Measurements from ENCODE around the gene INHBC.

Gene INHBC

DNA sequence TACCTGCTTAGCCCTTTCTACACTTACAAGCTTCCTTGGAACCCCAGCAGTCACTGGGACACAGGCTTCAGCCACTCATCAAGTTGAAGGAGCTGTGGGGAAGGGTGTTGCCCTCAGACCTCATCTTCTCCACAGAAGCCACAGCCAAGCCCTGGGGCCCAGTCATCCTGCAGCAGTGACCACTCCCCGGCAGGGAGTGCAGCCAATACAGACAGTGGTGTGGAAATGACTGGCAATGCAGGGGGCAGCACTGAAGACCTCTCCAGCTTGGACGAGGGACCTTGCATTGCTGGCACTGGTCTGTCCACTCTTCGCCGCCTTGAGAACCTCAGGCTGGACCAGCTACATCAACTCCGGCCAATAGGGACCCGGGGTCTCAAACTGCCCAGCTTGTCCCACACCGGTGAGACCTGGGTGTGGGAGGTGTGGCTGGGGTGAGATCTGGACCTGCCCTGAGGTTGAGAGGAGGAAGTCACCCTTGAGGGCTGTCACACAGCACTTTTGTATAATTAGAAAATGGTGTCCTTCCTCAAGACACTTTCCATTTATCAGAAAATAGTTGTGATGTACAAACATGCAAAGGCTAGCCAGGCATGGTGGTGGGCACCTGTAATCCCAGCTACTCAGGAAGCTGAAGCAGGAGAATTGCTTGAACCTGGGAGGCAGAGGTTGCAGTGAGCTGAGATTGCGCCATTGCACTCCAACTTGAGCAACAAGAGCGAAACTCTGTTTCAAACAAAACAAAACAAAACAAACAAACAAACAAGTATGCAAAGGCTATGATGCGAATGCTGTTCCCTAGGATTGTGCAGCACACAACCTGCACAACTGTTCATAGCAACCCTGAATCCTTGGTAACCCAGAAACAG lies 34.9 kb downstream of the INHBC start:
- no peak for DNase-seq (ENCODE audit: low read depth)

DNA sequence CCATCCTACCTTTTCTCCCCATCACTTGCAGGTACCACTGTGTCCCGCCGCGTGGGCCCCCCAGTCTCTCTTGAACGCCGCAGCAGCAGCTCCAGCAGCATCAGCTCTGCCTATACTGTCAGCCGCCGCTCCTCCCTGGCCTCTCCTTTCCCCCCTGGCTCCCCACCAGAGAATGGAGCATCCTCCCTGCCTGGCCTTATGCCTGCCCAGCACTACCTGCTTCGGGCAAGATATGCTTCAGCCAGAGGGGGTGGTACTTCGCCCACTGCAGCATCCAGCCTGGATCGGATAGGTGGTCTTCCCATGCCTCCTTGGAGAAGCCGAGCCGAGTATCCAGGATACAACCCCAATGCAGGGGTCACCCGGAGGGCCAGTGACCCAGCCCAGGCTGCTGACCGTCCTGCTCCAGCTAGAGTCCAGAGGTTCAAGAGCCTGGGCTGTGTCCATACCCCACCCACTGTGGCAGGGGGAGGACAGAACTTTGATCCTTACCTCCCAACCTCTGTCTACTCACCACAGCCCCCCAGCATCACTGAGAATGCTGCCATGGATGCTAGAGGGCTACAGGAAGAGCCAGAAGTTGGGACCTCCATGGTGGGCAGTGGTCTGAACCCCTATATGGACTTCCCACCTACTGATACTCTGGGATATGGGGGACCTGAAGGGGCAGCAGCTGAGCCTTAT lies 35.8 kb downstream of the INHBC start:
- no peak for DNase-seq (ENCODE audit: low read depth)

DNA sequence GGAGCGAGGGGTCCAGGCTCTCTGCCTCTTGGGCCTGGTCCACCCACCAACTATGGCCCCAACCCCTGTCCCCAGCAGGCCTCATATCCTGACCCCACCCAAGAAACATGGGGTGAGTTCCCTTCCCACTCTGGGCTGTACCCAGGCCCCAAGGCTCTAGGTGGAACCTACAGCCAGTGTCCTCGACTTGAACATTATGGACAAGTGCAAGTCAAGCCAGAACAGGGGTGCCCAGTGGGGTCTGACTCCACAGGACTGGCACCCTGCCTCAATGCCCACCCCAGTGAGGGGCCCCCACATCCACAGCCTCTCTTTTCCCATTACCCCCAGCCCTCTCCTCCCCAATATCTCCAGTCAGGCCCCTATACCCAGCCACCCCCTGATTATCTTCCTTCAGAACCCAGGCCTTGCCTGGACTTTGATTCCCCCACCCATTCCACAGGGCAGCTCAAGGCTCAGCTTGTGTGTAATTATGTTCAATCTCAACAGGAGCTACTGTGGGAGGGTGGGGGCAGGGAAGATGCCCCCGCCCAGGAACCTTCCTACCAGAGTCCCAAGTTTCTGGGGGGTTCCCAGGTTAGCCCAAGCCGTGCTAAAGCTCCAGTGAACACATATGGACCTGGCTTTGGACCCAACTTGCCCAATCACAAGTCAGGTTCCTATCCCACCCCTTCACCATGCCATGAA lies 36.5 kb downstream of the INHBC start:
- DNase-seq (ENCODE audit: low read depth) = no peak

DNA sequence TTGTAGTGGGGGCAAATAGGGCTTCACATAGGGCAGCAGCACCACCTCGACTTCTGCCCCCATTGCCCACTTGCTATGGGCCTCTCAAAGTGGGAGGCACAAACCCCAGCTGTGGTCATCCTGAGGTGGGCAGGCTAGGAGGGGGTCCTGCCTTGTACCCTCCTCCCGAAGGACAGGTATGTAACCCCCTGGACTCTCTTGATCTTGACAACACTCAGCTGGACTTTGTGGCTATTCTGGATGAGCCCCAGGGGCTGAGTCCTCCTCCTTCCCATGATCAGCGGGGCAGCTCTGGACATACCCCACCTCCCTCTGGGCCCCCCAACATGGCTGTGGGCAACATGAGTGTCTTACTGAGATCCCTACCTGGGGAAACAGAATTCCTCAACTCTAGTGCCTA lies 37.1 kb downstream of the INHBC start:
- DNase-seq (ENCODE audit: low read depth) = no peak

DNA sequence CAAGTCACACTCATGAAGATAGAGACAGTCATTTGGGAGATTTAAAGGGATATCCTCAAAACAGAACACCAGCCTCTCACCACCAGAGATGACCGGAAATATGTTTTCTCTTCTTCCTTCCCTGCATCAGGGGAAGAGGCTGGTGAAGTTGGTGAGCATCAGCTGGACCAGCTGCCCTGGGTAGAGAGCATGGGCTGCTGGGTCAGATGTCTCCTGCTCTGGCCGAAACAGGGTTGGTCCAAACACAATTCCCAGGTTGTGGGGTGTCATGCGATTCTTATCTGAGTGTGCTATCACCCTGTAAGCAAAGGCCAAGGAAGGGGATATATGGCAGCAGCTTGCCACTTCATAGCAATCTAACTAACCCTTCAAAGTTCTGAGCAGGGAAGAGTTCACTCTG lies 37.8 kb downstream of the INHBC start:
- no peak for DNase-seq (ENCODE audit: low read depth)

DNA sequence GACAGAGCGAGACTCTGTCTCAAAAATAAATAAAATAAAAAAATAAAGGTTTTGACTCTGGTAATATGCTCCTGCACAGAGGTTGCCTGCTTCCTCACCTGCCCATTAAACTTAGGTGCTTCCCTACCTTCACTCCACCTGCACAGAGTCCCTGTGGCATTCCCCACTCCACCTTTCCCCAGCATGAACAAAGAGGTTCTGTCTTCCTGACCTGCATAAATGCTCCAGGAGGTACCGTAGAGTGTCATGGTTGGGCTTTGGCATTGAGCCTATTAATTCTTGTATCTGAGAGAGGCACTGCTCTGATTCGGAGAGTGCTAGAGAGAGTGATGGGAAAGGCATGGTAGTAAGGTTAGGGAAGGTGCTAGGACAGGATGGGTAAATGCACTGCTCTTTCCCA lies 38.8 kb downstream of the INHBC start:
- DNase-seq (ENCODE audit: low read depth) = no peak

DNA sequence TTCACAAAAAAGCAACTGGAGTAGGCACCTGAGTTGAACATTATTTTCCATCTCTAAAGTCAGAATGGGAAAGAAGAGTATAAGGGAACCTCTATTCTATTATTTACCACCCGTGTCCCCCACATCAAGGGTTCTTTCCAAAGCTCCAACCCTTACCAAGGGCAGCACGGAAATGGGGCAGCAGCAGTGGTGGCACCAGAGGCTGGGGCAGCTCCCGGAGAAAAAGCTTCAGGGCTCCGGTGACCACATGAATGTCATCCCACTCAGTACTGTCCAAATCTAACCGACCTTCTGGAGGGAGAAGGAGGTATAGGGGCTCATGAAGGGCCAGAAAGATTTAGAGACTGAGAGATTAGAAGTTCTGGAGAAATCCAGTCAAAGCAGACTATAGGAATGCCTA lies 39.3 kb downstream of the INHBC start:
- no peak for DNase-seq (ENCODE audit: low read depth)

DNA sequence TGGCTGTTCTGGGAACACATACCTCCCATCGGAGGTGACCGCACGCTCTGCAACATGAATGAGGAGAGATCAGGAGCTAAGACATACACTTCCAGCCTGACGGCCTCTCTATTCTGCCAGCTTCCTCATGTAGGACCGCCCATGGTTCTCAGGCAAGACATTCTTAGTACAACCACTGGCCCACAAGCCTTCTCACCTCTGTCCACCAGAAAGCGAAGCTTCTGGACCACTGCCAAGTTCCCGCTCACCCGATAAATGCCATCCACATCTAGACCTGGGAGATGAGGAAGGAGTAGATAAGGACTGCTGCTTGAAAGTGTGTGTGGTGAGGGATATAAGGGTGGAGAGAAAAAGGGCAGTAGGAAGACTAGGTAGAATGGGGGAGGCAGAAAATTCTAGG lies 39.8 kb downstream of the INHBC start:
- DNase-seq (ENCODE audit: low read depth) = no peak

DNA sequence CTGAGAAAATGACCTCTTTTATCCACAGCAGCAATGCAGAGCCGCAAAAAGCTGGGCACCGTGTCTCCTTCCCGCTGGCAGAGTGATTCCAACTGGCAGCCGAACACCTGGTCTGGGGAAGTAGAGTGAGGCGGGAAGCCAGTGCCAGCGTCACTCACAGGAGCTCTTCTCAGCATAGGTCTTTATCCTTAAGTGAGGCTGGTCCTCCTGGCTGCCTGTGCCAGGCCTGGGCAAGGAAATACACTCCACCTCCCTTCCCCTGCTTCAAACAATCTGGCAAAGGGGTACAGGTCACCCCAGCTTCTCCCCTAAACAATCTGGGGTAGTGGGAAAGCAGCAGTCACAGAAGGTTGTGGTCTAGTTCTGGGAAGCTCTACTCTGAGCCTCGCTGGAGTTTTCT lies 40.3 kb downstream of the INHBC start:
- DNase-seq (ENCODE audit: low read depth) = no peak

DNA sequence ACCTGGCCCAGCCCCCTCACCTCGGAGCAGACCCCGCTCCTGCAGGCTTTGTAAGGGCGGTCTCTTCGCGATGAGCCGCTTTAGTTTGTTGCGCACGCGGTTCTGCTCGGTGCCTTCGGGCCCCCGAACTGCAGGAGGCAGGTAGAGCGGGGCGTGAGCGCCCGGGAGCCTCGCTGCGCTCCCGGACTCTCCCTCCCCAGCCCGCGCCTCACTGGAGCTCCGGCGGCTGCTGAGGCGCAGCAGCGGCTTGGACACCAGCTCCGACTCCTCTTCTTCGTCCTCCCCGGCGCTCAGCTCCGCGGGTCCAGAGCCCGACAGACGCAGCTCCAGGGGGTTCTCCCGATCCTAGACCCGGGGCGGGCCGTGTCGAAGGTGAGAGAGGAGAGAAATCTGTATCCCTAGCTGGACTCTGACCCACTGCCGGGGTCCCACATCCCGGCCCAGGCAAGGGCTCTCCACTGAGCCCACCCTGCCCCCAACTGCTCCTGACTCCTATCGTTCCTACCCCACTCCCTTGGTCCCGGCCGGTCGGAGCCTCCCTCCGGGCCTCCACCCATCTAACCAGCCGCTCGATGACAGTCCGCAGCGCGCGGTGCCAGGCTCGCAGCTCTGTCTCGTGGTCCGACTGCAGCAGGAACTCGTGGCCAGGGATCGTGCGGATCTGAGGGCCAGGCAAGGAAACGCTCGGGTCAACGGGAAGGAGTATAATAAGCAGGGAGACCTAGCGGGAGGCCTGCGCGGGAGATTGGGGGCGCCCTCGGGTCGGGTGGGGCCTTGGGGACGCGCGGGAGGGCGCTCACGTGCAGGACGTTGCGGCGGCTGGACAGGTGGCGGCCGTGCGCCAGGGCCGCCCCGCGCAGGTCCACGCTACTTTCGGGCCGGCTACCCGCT lies 40.9 kb downstream of the INHBC start:
- DNase-seq (ENCODE audit: low read depth) = no peak

DNA sequence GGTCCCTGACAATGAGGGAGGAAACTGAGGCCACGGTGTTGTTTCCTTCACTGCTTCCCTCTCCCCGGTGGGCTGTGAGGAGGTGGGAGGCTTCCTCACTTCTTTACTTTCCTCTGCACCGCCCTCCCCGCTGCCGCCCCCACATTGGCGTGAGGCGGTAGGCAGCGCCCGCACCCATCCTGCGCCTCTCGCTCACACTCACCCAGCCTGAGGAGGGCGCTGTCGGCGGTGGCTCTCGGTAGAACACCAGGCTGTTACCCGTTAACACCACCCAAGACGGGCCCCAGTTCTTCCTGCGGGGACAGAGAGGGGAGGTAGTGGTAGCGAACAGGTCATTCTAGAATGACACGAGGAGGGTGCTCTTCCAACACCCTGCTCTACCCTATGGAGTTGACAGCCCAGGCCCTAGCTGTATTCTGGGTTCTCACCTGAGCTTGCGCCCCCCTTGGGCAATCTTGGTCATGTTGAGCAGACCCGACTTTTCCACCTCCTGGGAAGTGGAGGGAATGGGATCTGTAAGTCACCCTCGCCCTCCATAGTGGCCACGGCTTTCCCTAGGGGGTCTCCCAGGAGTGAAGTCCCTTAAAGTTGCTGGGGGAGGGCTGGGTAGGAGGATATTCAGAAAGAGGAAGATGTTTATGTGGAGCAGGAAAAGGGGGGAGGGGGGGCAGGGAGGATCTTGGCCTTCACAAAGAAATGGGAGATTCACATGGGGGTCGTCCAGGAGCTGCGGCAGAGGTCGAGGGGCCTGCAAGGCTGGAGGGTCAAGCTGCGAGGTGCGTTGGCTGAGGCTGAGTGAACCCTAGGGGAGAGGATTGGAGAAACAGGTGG lies 41.8 kb downstream of the INHBC start:
- DNase-seq (ENCODE audit: low read depth) = no peak

DNA sequence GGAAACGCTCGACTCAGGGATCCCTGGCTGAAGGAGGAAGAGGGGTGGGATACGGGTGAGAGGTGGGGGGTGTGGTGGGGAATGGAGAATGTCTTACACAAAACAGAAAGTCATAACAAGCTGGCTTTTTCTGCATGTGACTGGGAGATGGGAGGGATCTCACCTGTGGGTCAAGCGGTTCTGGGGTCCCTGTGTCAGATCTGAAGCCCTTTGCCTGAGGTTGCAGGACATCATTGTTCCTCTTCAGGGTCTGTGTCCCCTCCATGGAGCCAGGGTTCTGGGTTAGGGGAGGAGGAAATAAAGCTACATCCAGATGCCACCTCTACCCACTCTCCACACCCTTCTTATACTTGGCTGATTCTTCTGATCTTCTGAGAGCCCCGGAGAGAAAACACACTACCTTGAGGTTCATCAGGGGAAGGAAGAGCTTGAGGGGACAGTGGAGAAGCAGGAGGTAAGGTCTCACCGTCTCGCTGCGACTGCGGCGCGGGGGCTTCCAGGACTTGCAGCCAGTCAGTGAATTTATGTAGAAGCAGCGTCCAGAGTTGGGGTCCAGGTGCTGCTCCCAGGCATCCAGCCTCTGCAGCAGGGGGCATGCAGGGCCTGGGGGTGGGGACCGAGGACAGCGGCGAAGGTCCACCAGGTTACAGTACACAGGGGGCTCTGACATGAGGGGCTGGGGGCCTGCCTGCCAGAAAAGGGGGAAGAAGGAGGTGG lies 42.6 kb downstream of the INHBC start:
- no peak for DNase-seq (ENCODE audit: low read depth)

DNA sequence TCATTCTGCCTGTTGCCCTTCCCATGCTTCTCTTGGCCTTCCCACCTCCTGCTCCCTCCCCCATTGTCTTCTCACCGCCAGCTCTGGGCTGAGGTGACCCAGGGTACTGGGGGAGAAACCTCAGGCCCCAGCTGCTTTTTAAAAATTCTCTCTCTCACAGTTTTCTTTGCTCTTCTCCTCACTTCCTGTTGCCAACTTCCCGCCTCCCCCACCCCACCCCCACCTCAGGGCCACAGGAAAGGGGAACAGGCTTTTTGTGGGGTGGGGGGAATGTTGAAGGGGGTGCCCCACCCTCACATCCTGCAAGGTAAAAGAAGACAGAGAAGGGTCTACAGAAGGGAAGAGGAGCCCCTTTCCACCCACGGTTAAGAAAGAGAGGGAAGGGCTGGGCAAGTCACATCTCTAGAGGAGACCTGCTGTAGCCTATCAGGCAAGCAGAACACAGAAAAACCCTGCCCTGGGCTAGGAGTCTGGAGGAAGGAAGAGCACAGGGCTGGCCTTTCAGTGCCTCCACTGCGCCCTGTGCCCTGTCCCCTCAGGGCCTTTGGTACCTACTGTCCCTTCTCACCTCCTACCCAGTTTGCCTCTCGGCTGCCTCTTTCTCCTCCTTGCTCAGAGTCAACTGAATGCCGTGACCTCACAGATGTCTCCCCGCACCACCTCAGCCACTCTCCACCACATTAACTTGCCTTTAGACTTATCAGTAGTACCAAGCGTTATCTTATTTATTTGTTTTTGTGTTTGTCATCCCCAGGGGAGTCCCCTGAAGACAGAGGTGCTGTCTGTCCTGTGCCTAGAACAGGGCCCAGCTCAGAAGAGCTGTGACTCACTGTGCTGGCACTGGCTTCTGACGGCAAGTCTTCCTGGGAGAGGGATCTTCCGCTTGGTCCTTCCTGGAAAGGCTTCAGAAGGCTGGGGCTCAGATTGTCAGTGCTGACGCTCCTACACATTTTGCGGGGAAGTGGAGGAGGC lies 43.4 kb downstream of the INHBC start:
- no peak for DNase-seq (ENCODE audit: low read depth)

DNA sequence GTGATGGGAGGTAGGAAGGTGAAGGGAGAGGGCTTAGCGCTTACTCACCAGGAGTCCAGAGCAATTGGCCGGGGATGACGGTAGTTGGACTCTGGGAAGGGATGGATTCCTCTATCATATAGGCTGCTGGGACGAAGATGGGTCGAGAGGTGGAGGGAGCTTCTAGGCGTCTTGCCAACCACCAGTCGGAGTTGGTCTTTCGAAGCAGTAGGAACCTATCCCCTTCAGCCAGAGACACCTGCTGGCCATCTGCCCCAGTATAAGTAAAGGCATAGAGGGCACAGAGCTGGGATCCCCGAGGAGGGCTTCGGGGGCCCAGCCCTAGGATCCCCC lies 44.4 kb downstream of the INHBC start:
- no peak for DNase-seq (ENCODE audit: low read depth)

DNA sequence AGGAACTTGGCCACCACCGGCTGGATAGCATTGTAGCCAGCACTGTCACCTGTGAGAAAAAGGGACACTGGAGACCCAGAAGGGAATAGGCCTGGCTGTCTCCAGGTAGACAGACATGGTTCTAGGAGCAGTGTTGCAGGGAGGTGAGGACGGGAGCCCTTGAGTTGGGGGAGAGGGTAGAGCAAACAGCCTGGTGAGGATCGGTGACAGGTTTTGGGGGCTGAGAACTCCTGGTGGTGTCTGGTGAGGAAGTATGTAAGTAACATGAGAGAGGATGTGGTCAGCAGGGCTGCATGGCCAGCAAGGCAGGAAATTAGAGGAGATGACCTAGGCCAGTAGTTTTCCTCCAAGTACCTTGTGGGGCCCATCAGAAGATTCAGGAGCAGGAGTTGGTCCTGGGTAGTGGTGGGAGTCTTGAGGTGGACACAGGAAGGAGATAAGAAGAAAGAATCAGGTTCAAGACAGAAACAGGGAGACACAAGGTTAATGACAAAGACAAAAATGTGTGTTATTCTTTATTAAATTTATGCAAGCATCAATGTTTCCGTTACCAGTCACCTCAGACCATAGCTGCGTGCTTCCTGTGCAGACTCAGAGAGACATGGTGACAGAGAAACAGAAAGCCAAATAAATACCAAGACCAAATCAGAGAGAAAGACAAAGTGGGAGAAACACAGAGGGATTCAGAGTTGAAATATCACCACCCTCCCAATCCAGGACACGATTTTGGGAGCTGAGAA lies 45.0 kb downstream of the INHBC start, which contains the start of gene ARHGAP9:
ARHGAP9 (minus strand) TSS at position 491 of the 740 bp plus-strand sequence; CDS start at position 31, 460 bp downstream.
- no peak for DNase-seq (ENCODE audit: low read depth)

DNA sequence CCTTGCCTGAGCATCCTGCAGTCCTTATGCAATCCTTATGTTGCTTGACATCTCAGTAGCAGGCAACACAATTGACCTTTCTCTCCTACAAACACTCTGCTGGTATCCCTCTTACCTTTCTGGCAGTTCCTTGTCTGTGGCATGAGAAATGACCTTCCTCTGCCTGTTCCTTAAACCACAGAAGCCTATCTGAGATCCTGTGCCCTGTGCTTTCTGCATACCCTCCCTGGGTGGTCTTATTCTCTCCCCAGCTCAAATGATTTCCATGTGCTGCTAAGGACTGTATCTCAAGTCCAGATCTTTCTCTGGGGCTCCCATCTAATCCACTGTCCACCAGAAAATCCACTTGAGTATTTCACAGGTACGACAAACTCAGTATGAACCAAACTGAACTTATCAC lies 47.1 kb downstream of the INHBC start:
- no peak for DNase-seq (ENCODE audit: low read depth)

DNA sequence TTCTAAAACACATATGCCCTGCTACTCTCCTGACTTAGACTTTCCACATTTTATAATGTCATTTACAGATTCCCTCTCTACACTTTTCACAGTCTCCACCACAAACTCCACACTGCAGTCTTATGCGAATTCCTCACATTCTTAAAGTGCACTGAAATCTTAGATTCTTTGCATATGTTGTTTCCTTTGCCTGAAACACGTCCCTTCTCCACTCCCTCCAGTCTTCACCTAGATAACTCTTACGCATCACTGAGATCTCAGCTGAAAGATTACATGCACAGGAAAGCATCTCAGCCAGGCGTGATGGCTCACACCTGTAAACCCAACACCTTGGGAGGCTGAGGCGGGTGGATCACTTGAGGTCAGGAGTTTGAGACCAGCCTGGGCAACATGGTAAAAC lies 48.9 kb downstream of the INHBC start:
- DNase-seq (ENCODE audit: low read depth) = peak; percentile 68

DNA sequence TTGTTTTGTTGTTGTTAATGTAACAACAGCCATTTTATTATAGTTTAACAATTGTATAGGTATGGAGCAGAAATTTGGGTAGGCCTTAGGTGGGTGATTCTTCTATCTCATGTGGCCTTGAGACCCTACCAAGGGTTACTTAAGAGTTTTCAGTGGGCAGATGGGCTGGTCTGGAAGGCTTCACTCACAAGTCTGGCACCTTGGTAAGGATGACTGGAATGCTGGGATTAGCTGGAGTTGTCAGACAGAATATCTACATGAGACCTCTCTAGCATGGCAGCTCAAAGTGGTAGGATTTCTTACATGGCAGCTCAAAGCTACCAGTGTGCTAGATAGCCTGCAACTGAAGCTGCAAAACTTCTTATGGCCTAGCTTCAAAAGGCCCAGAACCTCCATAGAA lies 51.1 kb downstream of the INHBC start:
- DNase-seq (ENCODE audit: low read depth) = no peak
